ENCODE measurements around the gene ALKBH4. TPM values are rescaled to one million over a fixed set of nuclear protein-coding genes. Genes with fewer than 3 reads are reported as not detected.

Gene ALKBH4
- total RNA-seq, 1 experiment from 2014 or later = 5.9 TPM

DNA sequence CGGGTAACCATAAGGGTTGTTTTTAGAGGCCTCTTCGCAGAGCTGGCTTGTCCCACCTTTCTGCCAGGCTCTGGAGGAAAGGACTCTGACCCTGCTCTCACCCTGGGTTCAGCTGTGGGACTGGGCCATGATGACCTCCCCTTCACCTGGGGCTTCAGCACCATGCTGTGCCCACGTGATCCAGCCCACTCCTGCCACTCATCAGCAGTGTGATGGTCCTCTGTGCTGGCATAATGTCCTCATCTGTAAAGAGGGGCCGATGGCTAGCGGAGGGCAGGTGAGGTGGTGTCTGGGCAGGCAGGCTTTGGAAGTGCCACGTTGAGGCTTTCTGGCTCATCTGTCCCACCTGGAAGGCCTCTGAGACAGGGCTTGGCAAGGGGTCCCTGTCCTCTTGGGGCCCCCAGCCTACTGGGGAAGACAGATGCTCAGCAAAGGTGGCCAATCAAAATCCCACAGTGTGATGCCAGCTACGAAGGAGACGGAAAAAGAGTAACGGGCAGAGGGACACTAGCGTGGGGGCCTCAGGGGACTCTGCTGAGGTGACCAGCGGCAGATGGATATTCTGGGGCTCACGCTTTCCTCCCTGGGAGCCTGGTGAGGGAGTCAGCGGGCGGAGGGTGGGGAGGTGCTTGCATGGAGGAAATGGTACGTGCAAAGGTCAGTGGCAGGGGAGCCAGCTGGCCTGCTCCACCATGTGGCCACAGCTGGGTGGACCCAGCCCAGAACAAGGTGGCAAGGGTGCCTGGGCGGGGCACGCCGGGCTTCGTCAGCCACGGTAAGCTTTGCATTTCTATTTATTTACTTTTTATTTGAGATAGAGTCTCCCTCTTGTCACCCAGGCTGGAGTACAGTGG is 5.5 kb upstream of the ALKBH4 start:
- intact Hi-C loops (cut with micrococcal nuclease) = no loop called here
- POLR2A ChIA-PET = no interaction called here
- TF ChIP-seq, protein P1, sequence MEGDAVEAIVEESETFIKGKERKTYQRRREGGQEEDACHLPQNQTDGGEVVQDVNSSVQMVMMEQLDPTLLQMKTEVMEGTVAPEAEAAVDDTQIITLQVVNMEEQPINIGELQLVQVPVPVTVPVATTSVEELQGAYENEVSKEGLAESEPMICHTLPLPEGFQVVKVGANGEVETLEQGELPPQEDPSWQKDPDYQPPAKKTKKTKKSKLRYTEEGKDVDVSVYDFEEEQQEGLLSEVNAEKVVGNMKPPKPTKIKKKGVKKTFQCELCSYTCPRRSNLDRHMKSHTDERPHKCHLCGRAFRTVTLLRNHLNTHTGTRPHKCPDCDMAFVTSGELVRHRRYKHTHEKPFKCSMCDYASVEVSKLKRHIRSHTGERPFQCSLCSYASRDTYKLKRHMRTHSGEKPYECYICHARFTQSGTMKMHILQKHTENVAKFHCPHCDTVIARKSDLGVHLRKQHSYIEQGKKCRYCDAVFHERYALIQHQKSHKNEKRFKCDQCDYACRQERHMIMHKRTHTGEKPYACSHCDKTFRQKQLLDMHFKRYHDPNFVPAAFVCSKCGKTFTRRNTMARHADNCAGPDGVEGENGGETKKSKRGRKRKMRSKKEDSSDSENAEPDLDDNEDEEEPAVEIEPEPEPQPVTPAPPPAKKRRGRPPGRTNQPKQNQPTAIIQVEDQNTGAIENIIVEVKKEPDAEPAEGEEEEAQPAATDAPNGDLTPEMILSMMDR (IDR thresholded peaks at IDR 0.05; ENCODE audit: unreplicated experiment) = no peak

DNA sequence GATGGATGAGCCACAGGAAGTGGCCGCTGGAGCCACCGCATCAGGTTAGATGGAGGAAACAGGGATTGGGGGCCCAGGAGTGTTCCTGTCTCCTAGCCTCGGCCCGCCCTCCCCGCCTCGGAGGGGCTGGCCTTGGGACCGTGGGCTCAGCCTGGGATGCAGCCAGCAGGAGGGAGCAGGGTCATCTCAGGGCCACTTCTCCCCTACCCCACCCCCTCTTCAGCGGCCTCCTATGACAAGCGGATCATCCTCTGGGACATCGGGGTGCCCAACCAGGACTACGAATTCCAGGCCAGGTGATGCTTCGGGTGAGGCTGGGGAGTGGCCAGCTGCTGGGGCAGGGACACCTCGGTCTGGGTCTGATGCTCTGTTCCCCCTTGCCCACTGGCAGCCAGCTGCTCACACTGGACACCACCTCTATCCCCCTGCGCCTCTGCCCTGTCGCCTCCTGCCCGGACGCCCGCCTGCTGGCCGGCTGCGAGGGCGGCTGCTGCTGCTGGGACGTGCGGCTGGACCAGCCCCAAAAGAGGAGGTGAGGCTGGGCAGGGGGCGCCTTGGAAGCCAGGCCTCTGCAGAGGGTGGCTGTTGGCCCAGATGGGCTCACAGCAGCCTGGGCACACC is 4.8 kb upstream of the ALKBH4 start:
- Mint-ChIP-seq H3K27me3 (ENCODE audit: insufficient read depth, unreplicated experiment) (no peaks in the 10 kb centered on the region), H3K27ac (ENCODE audit: low read depth, unreplicated experiment) (no peak overlapping the region), H3K4me1 (ENCODE audit: insufficient read depth, unreplicated experiment) (peaks cover 5% of the 10 kb centered on the region), H3K36me3 (ENCODE audit: insufficient read depth, unreplicated experiment) (peaks cover 15% of the 10 kb centered on the region), H3K9me3 (ENCODE audit: unreplicated experiment) (no peaks in the 10 kb centered on the region), H3K4me3 (ENCODE audit: unreplicated experiment) (no peak overlapping the region)
- BruUV-seq (replicated peaks) = no TSS peak
- TF ChIP-seq, protein P1 (IDR thresholded peaks at IDR 0.05; ENCODE audit: unreplicated experiment) = no peak
- intact Hi-C loops (cut with micrococcal nuclease) = no loop called here
- ChIA-PET CTCF (no interaction called here), POLR2A (no interaction called here)
- no peak for DNase-seq (ENCODE audit: unreplicated experiment)

More for the DNA sequence above, 5.5 kb upstream of the ALKBH4 start:
- no TSS peak for BruUV-seq (replicated peaks)
- H3K4me3 Mint-ChIP-seq (ENCODE audit: unreplicated experiment) = no peak overlapping the region
- peaks cover 5% of the 10 kb centered on the region for H3K4me1 Mint-ChIP-seq (ENCODE audit: insufficient read depth, unreplicated experiment)
- peaks cover 15% of the 10 kb centered on the region for H3K36me3 Mint-ChIP-seq (ENCODE audit: insufficient read depth, unreplicated experiment)
- no peaks in the 10 kb centered on the region for H3K9me3 Mint-ChIP-seq (ENCODE audit: unreplicated experiment)
- H3K27ac Mint-ChIP-seq (ENCODE audit: low read depth, unreplicated experiment) = no peak overlapping the region
- CTCF ChIA-PET = no interaction called here
- no peaks in the 10 kb centered on the region for H3K27me3 Mint-ChIP-seq (ENCODE audit: insufficient read depth, unreplicated experiment)
- no peak for DNase-seq (ENCODE audit: unreplicated experiment)

DNA sequence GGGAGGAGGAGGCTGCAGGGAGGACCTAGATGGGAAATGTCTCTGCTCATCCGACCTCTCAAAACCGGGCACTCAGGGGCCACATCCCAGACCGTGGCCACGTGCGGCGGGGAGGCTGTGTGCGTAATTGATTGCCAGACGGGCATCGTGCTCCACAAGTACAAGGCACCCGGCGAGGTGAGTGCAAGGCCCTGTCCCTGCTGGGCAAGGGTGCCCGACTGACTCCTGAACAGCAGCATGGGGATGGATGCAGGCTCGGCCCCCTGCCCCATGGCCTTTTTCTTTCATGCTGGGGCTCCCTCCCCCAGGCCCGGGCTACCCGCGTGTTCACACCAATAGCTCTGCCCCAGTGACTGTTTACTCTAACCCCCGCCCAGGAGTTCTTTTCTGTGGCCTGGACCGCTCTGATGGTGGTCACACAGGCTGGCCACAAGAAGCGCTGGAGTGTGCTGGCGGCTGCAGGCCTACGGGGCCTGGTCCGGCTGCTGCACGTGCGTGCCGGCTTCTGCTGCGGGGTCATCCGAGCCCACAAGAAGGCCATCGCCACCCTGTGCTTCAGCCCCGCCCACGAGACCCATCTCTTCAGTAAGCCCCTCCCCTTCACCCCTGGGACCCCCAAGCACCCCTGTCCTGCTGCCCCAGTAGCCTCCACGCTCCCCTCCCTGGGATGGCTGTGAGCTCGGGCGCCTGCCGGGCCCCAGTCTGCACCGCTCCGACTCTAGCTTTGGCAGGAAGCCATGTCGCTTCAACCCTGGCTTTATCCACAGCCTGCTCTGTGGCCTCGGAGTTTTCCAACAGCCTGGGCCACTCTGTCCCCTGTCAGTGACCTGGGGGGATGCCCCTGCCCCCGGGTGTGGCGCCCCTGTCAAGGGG is 4.1 kb upstream of the ALKBH4 start:
- Mint-ChIP-seq H3K4me1 (ENCODE audit: insufficient read depth, unreplicated experiment) (peaks cover 10% of the 10 kb centered on the region), H3K27me3 (ENCODE audit: insufficient read depth, unreplicated experiment) (no peaks in the 10 kb centered on the region), H3K36me3 (ENCODE audit: insufficient read depth, unreplicated experiment) (peaks cover 15% of the 10 kb centered on the region), H3K9me3 (ENCODE audit: unreplicated experiment) (no peaks in the 10 kb centered on the region), H3K4me3 (ENCODE audit: unreplicated experiment) (no peak overlapping the region), H3K27ac (ENCODE audit: low read depth, unreplicated experiment) (peak overlapping the region; percentile 31)
- DNase-seq (ENCODE audit: unreplicated experiment) = no peak
- CTCF ChIA-PET = no interaction called here
- POLR2A ChIA-PET = no interaction called here
- intact Hi-C loops (cut with micrococcal nuclease) = no loop called here
- TF ChIP-seq, protein P1 (IDR thresholded peaks at IDR 0.05; ENCODE audit: unreplicated experiment) = no peak
- no TSS peak for BruUV-seq (replicated peaks)

Measured in MCF 10A (cell line).